Measurements from ENCODE around the gene FIS1.
"Not testable (repeated sequence)": the region's sequence is repeated elsewhere in the genome, so short reads cannot be mapped to it uniquely, and the experiment has no call there.

The FIS1 gene

DNA sequence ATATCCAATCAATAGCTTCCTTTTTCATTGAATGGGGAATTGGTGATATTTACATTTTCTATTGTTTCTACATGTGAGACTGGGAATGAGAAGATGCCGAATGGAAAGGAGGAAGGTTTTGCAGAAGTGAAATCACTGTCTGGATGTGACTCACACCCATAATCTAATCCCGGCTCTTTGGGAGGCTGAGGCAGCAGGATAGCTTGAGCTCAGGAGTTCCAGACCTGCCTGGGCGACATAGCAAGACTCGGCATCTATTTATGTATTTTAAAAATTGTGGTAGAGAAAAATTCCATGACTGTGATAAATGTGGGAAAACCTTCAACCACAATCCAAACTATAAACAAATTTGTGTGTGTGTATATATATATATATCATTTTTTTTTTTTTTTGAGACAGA is 10.9 kb upstream of the FIS1 start:
- no peak for DNase-seq (ENCODE audit: low read depth)

DNA sequence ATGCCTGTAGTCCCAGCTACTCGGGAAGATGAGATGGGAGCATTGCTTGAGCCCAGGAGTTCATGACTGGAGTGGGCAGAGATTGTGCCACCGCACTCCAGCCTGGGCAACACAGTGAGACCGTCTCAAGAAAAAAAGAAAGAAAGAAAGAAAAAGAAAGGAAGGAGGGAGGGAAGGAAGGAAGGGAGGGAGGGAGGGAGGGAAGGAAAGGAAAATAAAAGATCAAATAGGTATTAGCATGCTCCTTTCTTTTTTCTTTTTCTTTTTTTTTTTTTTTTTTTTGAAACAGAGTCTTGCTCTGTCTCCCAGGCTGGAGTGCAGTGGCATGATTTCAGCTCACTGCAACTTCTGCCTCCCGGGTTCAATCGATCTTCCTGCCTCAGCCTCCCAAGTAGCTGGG is 8.3 kb upstream of the FIS1 start:
- not testable (repeated sequence) for DNase-seq (ENCODE audit: low read depth)

- peak; percentile 76 for DNase-seq (ENCODE audit: low read depth)
Observed at GRCh38 chr7:101251871-101252659, 7.2 kb upstream of the FIS1 start.

DNA sequence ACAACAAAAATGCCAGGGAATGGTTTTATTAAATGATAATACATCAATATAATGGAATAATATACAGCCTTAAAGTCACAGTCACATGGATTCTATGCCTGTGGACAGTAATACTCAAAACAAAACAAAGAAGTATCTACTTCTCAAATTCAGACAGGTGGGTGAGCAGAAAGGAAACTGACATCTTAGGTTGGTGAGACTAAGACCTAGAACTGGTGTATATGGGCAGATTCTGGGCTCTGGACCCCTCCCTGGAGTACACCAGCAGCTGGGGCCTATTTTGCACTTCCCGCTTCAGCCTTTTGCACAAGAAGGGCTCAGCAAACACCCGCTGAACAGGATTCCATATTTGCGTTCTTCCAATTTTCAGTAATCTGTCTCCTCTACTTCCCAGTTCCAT is 5.4 kb upstream of the FIS1 start:
- no peak for DNase-seq (ENCODE audit: low read depth)

GRCh38 chr7:101248276-101248675 is 3.4 kb upstream of the FIS1 start:
- no peak for DNase-seq (ENCODE audit: low read depth)

DNA sequence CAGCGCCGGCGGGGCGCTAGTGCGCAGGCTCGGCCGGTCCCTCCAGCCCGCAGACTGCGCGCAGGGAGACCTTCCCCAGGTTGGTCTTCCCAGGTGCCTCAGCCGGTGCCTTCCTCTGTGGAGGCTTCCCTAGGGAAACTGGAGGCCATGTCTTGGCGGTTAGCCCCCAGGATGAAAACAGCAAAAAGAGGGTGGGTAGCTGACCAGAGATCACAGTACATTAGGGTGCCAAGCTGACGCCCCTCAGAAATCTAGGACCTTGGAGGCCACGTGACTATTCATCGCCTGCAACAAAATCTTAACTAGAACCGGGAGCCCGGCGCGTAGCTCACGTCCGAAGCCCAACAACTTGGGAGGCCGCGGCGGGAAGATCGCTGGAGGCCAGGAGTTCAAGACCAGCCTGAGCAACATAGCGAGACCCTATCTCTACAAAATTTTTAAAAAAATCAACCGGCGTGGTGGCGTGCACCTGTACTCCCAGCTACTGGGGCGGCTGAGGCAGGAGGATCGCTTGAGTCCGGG is 327 bp upstream of the FIS1 start:
- DNase-seq (ENCODE audit: low read depth), result no peak

DNA sequence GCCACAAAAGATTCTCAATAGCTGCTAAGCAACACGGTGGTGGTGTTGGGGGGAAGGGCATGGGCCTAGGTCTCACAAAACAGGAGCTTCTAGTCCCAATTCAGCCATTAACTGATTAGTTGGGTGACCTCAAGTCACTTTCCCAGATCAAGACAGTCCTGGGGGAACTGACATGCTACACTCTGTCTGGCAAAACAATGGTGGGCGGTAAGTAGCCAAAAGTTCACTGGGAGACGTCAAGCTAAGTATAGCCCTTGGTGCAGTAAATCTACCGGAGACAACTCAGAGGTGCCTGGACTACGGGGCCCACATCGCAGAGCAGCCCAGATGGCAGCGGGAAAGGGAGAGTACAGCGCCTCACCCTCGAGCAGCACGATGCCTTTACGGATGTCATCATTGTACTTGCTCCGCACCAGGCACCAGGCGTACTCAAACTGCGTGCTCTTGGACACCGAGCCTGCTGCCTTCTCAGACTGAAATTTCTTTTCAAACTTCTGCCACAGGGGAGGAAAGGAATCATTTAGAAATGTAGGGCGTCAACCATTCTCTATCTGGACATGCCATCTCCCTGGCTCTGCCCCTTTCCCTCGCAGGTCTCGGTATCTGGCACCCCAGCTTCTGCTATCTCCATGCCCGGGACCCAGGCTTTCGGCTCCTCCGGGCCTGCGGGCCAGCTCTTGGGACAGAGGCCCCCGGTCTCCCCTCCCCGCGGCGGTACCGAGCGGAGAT is 1.1 kb downstream of the FIS1 start:
- no peak for DNase-seq (ENCODE audit: low read depth)

DNA sequence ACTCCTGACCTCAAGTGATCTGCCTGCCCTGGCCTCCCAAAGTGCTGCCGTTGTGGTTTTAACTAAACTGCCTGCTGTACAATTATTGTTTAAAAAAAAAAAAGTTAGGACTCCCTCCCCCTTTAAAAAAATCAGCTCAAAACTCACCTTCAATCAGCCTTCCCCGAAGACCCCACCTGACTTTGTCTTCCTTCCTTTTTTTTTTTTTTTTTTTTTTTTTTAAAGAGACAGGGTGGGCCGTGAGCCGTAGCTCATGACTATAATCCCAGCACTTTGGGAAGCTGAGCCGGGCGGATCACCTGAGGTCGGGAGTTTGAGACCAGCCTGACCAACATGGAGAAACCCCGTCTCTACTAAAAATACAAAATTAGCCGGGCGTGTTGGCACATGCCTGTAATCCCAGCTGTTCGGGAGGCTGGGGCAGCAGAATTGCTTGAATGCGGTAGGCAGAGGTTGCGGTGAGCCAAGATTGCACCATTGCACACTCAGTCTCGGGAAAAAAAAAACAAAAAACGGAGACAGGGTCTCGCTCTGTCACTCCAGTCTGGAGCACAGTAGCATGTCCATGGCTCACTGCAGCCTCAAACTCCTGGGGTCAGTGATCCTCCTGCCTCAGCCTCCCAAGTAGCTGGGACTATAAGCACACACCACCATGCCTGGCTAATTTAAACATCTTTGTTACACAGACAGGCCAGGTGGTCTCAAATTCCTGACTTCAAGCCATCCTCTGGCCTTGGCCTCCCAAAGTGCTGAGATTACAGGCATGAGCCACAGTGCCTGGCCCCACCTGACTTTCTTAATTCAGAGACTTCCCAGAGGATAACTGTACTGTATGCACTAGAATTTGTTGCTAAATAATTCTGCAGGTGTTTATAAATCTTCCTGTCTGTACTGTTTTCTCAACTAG is 3.2 kb downstream of the FIS1 start:
- DNase-seq (ENCODE audit: low read depth), result no peak

DNA sequence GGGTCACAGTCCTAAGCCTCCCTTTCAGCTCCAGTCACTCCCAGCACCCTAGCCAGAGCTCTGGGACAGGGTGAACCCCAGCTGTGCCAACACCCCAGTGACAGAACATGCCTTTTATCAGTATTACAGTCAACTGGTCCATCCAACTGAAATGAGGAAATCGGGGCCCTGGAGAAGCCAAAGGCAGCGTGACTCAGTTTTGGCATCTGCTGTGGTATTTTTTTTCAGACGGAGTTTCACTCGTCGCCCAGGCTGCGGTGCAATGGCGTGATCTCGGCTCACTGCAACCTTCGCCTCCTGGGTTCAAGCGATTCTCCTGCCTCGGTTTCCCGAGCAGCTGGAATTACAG is 3.9 kb downstream of the FIS1 start:
- no peak for DNase-seq (ENCODE audit: low read depth)

DNA sequence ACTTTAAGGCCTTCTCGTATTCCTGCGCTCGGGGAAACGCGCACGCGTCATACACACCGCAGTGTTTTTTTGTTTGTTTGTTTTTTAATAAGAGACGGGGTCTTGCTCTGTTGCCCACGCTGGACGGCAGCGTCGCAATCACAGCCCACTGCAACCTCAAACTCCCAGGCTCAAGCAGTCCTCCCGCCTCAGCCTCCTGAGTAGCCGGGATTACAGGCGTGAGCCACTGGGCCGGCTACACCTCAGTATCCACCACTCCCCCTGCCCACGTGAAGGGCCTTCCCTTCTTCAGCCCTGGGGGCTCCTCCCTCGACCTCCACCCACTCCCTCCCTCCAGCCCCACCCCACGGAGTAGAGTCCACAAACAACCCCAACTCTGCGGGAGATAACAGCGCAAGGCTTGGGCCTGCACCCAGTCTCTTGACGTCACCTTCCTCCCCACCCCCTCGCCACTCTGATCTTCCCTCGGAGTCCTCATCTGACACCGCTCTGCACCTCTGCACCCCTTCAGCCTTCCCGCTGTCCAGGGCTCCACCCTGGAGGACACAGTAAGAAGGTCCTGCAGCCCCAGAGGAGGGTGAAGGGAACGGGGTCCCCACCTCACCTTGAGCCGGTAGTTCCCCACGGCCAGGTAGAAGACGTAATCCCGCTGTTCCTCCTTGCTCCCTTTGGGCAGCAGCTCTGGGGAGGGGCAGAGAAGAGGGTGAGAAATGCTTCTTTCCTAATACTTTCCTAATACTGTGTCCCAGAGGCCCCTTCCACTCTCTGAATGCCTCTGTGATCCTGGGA is 4.5 kb downstream of the FIS1 start:
- no peak for DNase-seq (ENCODE audit: low read depth)

DNA sequence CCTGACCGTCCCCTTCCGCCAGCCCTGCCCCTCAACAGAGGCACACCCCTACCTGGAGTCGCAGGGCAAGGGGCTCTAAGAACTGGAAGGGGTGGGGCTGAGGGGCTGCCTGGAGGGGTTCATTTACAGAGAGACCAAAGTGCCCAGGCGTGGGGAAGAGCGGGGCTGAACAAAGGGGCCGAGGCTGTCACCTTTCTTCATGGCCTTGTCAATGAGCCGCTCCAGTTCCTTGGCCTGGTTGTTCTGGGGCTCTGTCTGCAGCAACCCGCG is 5.0 kb downstream of the FIS1 start:
- DNase-seq (ENCODE audit: low read depth), result no peak

- no peak for DNase-seq (ENCODE audit: low read depth)
Observed at GRCh38 chr7:101239191-101239950, 5.5 kb downstream of the FIS1 start.

DNA sequence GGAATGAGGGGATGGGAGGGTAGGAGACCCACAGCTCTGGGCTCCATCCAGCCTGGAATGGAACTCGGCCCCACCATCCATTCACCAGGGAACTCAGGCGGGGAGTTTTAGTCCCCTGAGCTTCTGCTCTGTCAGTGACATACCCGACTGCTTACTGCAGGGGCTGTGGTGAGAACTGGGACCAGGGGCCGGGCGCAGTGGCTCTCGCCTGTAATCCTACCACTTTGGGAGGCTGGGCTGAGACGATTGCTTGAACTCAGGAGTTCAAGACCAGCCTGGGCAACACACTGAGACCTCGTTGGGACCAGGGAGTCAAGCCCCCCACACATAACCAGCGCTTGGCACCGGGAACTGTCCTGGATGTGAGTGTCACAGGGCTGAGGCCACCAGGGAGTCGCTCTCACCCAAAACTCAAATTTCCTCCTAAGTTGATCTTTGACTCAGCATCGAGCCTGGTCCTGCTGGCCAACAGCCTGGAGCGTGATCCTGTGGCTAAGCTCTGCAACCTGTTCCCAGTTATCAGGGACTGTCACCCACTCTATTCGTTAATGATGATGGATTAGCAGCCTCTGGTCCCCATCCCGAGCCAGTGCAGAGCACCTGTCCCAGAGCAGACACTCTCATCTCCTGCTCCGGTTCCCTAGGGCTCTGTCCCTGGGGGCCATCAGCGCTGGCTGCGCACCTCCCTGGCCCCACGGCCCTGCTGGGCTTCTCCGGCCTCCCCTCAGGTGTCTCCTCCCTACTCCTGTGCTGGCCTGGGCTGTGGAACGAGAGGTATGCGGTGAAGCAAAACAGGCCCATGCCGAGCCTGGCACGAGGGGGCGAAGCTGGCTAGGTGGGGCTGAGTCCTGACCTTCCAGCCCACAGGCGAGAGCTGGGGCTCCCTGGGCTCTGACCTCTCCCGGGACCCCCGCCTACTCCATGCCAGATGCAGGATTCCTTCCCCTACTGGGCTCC is 6.4 kb downstream of the FIS1 start:
- DNase-seq (ENCODE audit: low read depth), result no peak

DNA sequence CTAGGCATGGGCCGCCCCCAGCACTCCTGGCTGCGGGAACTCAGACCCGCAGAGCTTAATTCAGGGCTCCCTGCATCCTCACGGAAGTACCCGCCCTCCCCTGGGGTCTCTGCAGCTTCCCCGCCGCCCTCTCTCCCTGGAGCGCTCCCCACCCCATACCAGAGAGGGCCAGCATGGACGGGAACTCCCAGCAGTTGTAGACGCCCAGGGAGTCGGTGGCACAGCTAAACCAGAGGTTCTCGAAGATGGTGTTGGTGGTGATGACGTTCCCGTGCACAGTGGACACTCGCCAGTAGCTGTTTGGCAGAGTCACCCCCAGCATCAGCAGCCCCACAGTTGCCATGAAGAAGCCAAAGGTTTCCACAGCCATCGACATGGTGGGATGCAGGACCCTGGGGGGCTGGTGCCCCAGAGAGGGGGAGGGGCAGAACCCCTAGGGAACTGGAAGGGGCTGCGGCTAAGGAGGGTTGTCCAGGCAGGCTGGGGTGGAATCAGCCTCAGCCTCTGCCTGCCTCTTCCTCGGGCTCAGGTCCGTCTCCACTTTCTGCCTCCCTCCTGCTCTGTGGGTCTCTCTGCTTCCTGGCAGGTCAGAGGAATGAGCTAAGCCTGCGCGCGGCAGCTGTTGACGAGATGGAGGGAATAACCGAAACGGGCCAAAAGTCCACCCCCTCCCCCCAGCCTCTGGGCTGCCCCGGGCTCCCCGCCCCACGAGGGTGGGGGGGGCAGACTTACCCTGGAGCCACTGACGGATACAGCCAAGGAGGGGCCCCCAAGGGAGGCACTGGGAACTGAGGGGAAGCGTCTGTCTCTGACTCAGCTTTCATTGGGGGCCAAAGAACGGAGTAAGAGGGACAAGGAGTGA is 7.4 kb downstream of the FIS1 start, which contains the start of gene CLDN15:
Gene CLDN15, minus strand, starts transcription at position 597 of the 862 bp plus-strand sequence. Its CDS starts 221 bp downstream, at position 376.
- no peak for DNase-seq (ENCODE audit: low read depth)

- no peak for DNase-seq (ENCODE audit: low read depth)
Observed at GRCh38 chr7:101236292-101236835, 8.5 kb downstream of the FIS1 start.

- DNase-seq (ENCODE audit: low read depth), result no peak
Observed at GRCh38 chr7:101235522-101235921, 9.4 kb downstream of the FIS1 start.

GRCh38 chr7:101235050-101235449 is 9.8 kb downstream of the FIS1 start:
- no peak for DNase-seq (ENCODE audit: low read depth)

DNA sequence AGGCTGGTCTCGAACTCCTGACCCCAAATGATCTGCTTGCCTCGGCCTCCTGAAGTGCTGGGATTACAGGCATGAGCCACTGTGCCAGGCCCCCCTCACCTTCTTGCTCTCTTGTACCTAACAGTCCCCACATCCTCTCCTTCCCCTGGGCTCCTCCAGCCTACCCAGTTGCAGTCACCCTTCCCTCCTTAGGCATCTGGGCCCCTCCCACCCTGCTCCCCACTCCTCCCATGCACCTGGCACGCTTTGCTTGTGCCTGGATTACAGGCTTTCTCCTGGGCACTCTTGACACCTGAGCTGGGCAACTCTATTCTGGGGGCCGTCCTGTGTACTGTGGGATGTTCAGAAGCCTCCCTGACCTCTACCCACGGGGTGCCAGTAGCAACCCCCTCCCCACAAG is 10.2 kb downstream of the FIS1 start:
- DNase-seq (ENCODE audit: low read depth), result no peak

All from HS-5 (cell line).